ENCODE measurements around the gene PSEN2. TPM values are rescaled to one million over a fixed set of nuclear protein-coding genes. Genes with fewer than 3 reads are reported as not detected.

PSEN2 gene
- total and polyA plus RNA-seq, 2 of the 8 experiments (the other 6 are each of a cell fraction or from before 2014, with no cell fraction given), result 22.9 to 29.0 TPM

DNA sequence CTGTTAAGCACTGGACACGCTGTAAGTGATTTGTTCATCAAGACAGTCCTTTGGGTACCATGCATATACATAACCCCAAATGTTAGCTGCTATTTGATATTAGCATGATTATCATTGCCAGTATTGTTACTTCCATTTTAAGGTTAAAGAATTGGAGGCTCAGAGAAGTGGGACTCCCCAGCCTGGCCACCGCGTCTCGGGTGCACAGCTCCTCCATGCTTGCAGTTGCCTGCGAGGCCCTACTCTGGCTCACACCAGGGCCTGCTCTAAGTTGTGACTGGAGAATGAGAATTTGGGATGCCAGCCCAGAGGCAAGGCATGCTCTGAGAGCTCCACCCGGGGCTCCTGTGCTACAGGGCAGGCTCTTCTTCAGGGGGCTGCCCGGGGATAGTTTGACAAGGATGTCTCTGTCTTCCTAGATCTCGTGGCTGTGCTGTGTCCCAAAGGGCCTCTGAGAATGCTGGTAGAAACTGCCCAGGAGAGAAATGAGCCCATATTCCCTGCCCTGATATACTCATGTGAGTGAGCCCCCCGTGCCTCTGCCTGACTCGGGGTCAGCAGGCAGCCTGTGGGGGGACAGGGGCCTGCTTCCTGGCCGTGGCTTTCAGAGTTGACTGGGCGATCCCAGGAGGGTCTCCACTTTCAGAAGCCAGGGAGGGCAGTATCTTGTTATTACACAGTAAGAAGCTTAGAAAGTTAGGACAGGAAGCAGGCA lies 19.4 kb downstream of the PSEN2 start:
- Histone ChIP-seq H2BK12ac (ENCODE audit: low read depth, low read length) (no peak overlapping the region), H4K8ac (ENCODE audit: extremely low read depth, insufficient read depth, low read length) (no peak overlapping the region), H2AK5ac (ENCODE audit: low read depth, low read length) (no peak overlapping the region), H3K4ac (replicated peaks; ENCODE audit: insufficient read length, low read depth, low read length) (no peak overlapping the region), H3K23ac (ENCODE audit: insufficient read length) (no peak overlapping the region), H3K4me1 (replicated peaks in 1 of 4; ENCODE audit: control insufficient read depth in 3 of 4, insufficient read depth in 4 of 4, low read length in 3 of 4) (no peaks in the 10 kb centered on the region; a peak in 1 of 7 replicates), H3K27me3 (replicated peaks in 1 of 4; ENCODE audit: control insufficient read depth in 3 of 4, extremely low read depth in 1 of 4, insufficient read depth in 3 of 4, low read length in 3 of 4) (no peaks in the 10 kb centered on the region), H3K23me2 (ENCODE audit: low read depth, low read length) (no peaks in the 10 kb centered on the region), H3K4me2 (ENCODE audit: insufficient read depth in 1 of 2, low read depth in 2 of 2, low read length in 2 of 2) (no peak overlapping the region), H3K79me1 (ENCODE audit: low read depth, low read length) (no peaks in the 10 kb centered on the region), H3K27ac (ENCODE audit: low read depth, low read length) (no peak overlapping the region), H3K9me3 (ENCODE audit: insufficient read depth in 2 of 2, low read depth in 1 of 2, low read length in 1 of 2) (no peaks in the 10 kb centered on the region), H2BK120ac (replicated peaks; ENCODE audit: low read depth, low read length) (no peak overlapping the region), H4K5ac (ENCODE audit: insufficient read length, low read depth, low read length) (no peak overlapping the region), H2BK20ac (ENCODE audit: low read length) (no peak overlapping the region), H4K91ac (replicated peaks; ENCODE audit: insufficient read length, low read length) (no peak overlapping the region), H3K36me3 (ENCODE audit: control insufficient read depth in 2 of 4, insufficient read depth in 4 of 4, low read length in 3 of 4) (peaks cover 6 to 13% (median 7%) of the 10 kb centered on the region in 4 experiments; a peak in 5 of 8 replicates), H3K4me3 (ENCODE audit: extremely low read depth in 1 of 4, insufficient read depth in 2 of 4, low read depth in 3 of 4, low read length in 4 of 4) (no peak overlapping the region), H2BK15ac (ENCODE audit: low read length) (no peak overlapping the region), H3K79me2 (ENCODE audit: control insufficient read depth in 1 of 2, insufficient read depth in 2 of 2, low read length in 2 of 2) (no peaks in the 10 kb centered on the region), H3K56ac (replicated peaks; ENCODE audit: insufficient read length, low read depth, low read length) (no peak overlapping the region), H3K14ac (ENCODE audit: insufficient read length) (no peak overlapping the region), H3K18ac (ENCODE audit: extremely low read depth, low read length) (no peak overlapping the region), H2BK5ac (ENCODE audit: low read depth, low read length) (no peak overlapping the region), H3K9ac (replicated peaks in 1 of 4; ENCODE audit: extremely low read depth in 1 of 4, low read depth in 3 of 4, low read length in 3 of 4) (no peak overlapping the region), H2AFZ (ENCODE audit: low read length) (no peak overlapping the region), H4K20me1 (replicated peaks in 1 of 2; ENCODE audit: control insufficient read depth in 1 of 2, insufficient read depth in 2 of 2, low read length in 2 of 2) (peaks cover 0 to 3% of the 10 kb centered on the region in 2 experiments)
- FAIRE-seq (no peak), DNase-seq (ENCODE audit: low read depth in 1 of 2, low spot score in 2 of 2) (no peak)
- POLR2A ChIA-PET (ENCODE audit: partially characterized antibody), result interaction anchor here (1.1 kb wide), 1 partner anchor 18 kb away, joined by 3 read pairs; no protein-coding TSS in a partner anchor
- TF ChIP-seq CBX5 (IDR thresholded peaks at IDR 0.05; ENCODE audit: low read depth, low read length) (no peak), CBX8 (IDR thresholded peaks at IDR 0.05; ENCODE audit: borderline replicate concordance, low read depth, low read length) (no peak), RNF2 (IDR thresholded peaks at IDR 0.05; ENCODE audit: borderline replicate concordance, low read depth, low read length, missing control alignments, poor library complexity, severe bottlenecking) (no peak), MAFK (IDR thresholded peaks at IDR 0.05; ENCODE audit: low read depth, low read length) (no peak)
- WGBS, 2 experiments (ENCODE audit: extremely low coverage in 1 of 2, insufficient coverage in 1 of 2, insufficient read length in 1 of 2, insufficient replicate concordance in 2 of 2, low coverage in 1 of 2, low lambda C conversion rate in 2 of 2, missing lambda C conversion rate in 1 of 2), result 92% methylated on average over 12 of the region's 12 CpGs; no CpG with 5 or more reads in 1 of the 2 experiments
- CTCF ChIA-PET (ENCODE audit: partially characterized antibody), result interaction anchor here (1.0 kb wide), 1 partner anchor 257 kb away, joined by 4 read pairs; no protein-coding TSS in a partner anchor
